Activated CD4-positive, alpha-beta T cell treated with anti-CD3 and anti-CD28 coated beads, Interleukin-10, Interleukin-2, amounts not matched to agents 100 ng/mL and 50 ng/mL, durations not matched to agents 16 hours and 8 hours (primary cell): ENCODE measurements around the gene PSMD13.
A peak's percentile ranks its signal among the peaks of the same experiment; 100 is the strongest.

Source experiments
- DNase-seq: peaks from one replicate; pipeline ENCODE4 v3.0.0-alpha.2; 2020

The PSMD13 gene

GRCh38 chr11:205221-206001 lies 31.4 kb upstream of the PSMD13 start:
- no peak for DNase-seq

GRCh38 chr11:206002-206384 lies 30.8 kb upstream of the PSMD13 start:
- no peak for DNase-seq

GRCh38 chr11:206526-207207 lies 30.1 kb upstream of the PSMD13 start:
- DNase-seq, result peak; percentile 38

- DNase-seq, result peak; percentile 99
Observed at GRCh38 chr11:207208-207862, 29.4 kb upstream of the PSMD13 start, which contains the start of the genes BET1L and RIC8A. TSS of gene BET1L (minus strand) at chr11:207399. CDS start at chr11:207321, 78 bp downstream. TSS of gene RIC8A (plus strand) at chr11:207708. CDS start at chr11:208855, 1,147 bp downstream.

- DNase-seq, result no peak
Observed at GRCh38 chr11:207863-208180, 29.0 kb upstream of the PSMD13 start.

- DNase-seq, result peak; percentile 87
Observed at GRCh38 chr11:208181-208916, 28.4 kb upstream of the PSMD13 start.

- no peak for DNase-seq
Observed at GRCh38 chr11:208917-209260, 27.9 kb upstream of the PSMD13 start.

GRCh38 chr11:209275-210121 lies 27.3 kb upstream of the PSMD13 start:
- DNase-seq, result no peak

GRCh38 chr11:210122-210802 lies 26.5 kb upstream of the PSMD13 start:
- DNase-seq, result no peak

GRCh38 chr11:210803-211180 lies 26.0 kb upstream of the PSMD13 start:
- no peak for DNase-seq

- no peak for DNase-seq
Observed at GRCh38 chr11:211295-211694, 25.5 kb upstream of the PSMD13 start.

GRCh38 chr11:211741-212140 lies 25.0 kb upstream of the PSMD13 start:
- DNase-seq, result no peak

- DNase-seq, result no peak
Observed at GRCh38 chr11:212150-213100, 24.4 kb upstream of the PSMD13 start.

- DNase-seq, result no peak
Observed at GRCh38 chr11:213111-213510, 23.7 kb upstream of the PSMD13 start.

- no peak for DNase-seq
Observed at GRCh38 chr11:214083-214482, 22.7 kb upstream of the PSMD13 start.

GRCh38 chr11:215581-216037 lies 21.2 kb upstream of the PSMD13 start:
- DNase-seq, result no peak

GRCh38 chr11:216081-216974 lies 20.4 kb upstream of the PSMD13 start:
- DNase-seq, result no peak

- DNase-seq, result no peak
Observed at GRCh38 chr11:217704-218103, 19.1 kb upstream of the PSMD13 start.

GRCh38 chr11:218815-219593 lies 17.8 kb upstream of the PSMD13 start:
- no peak for DNase-seq
